GM12891 (cell line): ENCODE measurements around the gene NEMP1.

Source experiments
- POLR2A ChIP-seq: IDR thresholded peaks from 2 replicates; pipeline ENCODE4 v1.6.1; 2011; ENCODE audit warnings: low read depth, low read length, control low read depth
- POLR2AphosphoS5 ChIP-seq: IDR thresholded peaks from 2 replicates; pipeline ENCODE4 v1.6.1; 2011; ENCODE audit warnings: low read depth, low read length, control low read depth

DNA sequence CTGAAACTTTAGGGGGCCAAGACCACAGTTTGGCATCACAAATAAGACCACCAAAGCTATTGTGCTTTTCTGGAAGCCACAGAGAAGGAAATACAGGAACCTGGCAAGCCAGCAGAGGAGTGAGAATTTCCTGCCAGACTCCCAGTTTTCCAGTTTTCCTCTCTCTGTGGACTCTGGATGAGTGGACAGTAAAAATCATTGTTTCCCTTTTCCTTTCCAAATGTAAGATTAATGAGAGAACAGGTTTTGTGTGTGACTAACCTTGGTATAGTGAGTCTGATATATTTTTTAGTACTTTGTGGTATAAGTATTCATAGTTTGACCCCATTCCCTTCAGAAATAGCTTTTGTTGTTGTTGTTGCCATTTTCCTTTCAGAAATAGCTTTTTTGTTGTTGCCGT is 59.7 kb downstream of the NEMP1 start:
- TF ChIP-seq POLR2A (no peak), POLR2AphosphoS5 (no peak)
